Subcutaneous adipose tissue (tissue), 4 donors: ENCODE data around the gene MEDAG. TPM values are rescaled to one million over a fixed set of nuclear protein-coding genes. Genes with fewer than 3 reads are reported as not detected.

ENCODE experiments used
- total RNA-seq, 4 donors: library from RNA; depleted of rRNA; stranded (reverse); fragments of >200 nt; gene quantifications; one replicate each; pipeline ENCODE4 v1.1.0, GENCODE V29; 2016
- TF ChIP-seq, protein P1 (sequence below): fragments of 450-650 bp; IDR thresholded peaks from one replicate; pipeline ENCODE4 v1.5.1; 2016; ENCODE audit warnings: low read depth, mild to moderate bottlenecking, control low read depth, antibody characterized with exemption, moderate library complexity

MEDAG gene
- total RNA-seq, 4 donors from 2014 or later, result 83.8 to 174 (median 140) TPM

DNA sequence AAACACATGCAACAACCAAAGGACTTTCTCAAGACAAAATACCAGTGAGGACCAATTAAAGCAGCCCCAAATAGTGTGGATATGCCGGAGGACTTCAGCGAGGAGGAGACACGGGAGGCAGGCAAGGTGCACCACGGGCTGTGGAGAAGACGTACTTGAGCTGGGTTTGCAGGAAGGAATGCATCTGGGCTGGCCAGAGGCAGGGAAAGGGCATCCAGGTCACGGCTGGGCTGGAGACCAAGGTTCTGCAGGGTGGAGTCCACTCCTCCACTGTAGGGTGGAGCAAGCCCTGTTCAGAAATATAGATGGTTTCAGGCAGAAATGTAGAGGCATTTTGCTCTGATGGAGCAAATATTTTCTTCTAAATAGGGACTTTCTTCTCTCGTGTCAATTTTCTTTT is 36.6 kb upstream of the MEDAG start:
- TF ChIP-seq, protein P1, sequence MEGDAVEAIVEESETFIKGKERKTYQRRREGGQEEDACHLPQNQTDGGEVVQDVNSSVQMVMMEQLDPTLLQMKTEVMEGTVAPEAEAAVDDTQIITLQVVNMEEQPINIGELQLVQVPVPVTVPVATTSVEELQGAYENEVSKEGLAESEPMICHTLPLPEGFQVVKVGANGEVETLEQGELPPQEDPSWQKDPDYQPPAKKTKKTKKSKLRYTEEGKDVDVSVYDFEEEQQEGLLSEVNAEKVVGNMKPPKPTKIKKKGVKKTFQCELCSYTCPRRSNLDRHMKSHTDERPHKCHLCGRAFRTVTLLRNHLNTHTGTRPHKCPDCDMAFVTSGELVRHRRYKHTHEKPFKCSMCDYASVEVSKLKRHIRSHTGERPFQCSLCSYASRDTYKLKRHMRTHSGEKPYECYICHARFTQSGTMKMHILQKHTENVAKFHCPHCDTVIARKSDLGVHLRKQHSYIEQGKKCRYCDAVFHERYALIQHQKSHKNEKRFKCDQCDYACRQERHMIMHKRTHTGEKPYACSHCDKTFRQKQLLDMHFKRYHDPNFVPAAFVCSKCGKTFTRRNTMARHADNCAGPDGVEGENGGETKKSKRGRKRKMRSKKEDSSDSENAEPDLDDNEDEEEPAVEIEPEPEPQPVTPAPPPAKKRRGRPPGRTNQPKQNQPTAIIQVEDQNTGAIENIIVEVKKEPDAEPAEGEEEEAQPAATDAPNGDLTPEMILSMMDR, result no peak

DNA sequence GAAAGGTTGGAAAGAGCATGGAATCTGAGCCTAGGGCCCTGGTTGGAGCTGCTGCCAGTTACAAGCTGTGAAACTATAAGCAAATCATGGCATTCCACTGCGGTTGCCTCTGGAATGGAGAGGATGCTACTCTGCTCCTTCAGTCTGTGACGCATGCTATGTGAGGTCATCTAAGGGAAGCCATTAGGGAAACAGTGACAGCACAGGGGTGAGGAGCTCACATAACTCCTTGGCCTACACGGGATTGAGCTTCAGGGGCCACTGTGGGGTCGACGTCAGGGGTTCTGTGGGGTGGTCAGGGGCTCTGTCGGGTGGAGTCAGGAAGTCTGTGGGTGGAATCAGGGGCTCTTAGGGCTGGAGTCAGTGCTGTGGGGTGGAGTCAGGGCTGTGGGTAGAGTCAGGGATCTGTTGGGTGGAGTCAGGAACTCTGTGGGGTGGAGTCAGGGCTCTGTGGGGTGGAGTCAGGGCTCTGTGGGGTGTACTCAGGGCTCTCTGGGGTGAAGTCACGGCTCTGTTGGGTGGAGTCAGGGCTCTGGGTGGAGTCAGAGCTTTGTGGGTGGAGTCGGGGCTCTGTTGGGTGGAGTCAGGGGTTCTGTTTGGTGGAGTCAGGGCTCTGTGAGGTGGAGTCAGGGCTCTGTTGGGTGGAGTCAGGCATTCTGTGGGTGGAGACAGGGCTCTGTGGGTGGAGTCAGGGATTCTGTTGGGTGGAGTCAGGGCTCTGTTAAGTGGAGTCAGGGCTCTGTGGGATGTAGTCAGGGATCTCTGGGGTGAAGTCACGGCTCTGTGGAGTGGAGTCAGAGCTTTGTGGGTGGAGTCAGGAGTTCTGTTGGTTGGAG is 35.8 kb upstream of the MEDAG start:
- TF ChIP-seq, protein P1, result no peak

DNA sequence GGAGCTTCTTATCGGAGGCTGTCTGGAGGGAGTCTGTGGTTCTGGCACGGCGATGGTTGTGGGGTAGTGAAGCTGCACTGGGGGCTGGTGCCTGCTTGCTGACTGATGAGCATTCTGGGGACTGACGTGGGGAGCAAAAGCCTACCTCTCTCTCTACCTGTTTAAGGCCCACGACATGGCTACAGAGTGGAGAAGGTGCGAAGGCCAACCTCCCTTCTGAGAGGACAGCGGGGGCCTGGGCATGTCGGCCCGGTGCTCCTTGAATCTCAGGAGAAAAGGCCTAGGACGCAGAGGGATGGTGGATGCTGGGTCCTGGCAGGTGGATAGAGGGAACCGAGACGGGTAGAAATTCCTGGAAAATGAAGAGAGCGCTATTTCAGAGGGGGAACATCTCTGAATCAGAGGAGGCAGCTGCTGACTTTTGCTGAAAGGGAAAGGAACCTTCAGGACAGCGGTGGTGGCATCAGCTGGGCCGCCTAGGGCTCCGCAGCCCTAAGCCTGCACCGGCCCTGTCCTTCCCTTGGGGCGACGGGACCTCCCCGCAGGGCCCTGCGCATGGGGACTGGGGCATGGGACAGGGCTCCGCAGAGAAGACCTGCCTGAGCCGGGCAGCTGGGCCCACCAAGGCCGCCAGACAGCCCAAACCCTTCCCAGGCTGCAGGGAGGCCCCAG is 35.0 kb upstream of the MEDAG start:
- TF ChIP-seq, protein P1, result no peak

DNA sequence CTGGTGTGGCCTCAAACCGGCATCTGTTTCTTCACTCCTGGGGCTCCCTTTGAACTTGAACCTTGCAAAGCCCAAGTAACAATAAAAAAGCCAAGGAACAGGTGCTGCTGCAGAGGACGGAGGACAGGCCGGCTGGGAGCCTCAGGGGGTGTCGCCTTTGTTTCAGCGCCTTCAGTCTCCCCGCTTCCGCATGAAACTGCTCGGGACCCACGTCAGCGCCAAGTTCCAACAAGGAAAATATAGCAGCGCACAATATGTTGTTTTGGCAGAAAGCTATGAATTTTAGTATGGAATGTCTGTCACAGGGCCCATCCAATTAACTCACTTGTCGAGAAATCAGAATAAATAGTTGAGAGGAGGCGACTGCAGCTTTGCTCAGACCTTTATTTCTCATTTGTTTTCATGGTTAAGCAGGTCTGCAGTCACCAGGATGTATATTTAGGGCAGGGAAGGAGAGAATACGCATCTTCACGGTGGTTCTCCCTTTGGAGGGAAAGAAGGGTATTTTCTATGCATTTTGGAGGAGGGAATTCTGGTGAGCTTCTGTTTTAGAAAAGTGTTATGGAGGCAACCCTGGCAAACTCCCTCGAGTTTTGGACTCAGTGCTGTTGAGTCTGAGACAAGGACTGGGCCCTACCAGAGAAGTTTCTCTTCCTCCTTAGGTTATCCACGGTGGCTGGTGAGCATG is 34.3 kb upstream of the MEDAG start:
- TF ChIP-seq, protein P1, result no peak

DNA sequence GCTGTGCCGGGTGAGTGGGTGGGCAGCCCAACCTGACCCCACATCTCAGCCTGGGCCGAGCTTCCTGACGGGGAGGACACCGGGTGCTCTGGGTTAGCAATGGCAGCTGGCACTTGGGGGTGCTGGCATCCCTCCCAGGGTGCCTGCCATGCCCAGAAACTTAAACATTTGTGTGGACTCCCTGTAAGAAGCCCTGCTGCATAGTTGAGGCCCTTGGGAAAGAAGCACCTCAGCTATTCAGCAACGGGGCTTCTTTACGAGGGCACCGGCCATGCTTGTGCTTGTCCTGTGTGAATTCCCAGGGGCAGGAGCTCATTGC is 33.8 kb upstream of the MEDAG start:
- TF ChIP-seq, protein P1, result no peak

DNA sequence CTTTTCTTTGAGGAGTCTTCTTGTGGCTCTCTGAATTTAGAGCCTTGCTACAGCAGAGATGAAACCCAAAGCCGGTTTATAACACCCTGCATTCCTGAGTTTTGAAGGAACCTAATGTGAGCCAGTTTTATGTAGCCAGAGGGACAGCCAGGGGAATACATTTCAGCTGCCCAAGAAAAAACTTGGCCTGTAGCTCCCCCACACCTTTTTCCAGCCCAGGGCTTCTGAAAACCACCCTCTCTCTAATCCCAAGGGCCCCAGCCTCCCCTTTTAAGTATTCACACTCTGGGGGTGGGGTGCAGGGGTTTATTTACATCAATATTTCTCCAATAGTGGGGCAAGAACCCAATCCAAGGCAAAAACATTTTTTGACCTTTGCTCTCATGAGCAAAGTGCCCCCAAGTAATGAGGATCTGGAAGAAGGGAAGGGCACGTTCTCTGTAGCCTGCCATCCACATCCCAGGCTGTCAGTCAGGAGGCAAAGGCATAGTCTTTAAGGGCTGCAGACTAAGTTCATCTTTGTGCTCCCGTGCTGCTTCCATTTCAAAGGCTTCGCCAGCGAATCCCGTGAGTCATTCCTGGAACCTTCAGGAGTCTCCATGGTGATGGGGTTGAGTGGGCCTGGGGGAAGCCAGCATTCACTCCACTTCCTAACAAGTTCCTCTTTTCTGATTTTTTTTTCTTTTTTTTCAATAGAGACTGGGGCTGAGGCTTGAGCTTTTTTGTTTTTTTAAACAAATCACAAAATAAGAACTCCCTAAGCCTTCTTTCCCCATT is 33.2 kb upstream of the MEDAG start:
- TF ChIP-seq, protein P1, result no peak
